ENCODE data around the gene FADD.

Gene FADD

GRCh38 chr11:70201882-70202861 lies 924 bp upstream of the FADD start:
- no peak for TF ChIP-seq ZFX (IDR thresholded peaks at IDR 0.05)
- TF ChIP-seq, protein P1, sequence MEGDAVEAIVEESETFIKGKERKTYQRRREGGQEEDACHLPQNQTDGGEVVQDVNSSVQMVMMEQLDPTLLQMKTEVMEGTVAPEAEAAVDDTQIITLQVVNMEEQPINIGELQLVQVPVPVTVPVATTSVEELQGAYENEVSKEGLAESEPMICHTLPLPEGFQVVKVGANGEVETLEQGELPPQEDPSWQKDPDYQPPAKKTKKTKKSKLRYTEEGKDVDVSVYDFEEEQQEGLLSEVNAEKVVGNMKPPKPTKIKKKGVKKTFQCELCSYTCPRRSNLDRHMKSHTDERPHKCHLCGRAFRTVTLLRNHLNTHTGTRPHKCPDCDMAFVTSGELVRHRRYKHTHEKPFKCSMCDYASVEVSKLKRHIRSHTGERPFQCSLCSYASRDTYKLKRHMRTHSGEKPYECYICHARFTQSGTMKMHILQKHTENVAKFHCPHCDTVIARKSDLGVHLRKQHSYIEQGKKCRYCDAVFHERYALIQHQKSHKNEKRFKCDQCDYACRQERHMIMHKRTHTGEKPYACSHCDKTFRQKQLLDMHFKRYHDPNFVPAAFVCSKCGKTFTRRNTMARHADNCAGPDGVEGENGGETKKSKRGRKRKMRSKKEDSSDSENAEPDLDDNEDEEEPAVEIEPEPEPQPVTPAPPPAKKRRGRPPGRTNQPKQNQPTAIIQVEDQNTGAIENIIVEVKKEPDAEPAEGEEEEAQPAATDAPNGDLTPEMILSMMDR (conservative IDR thresholded peaks at IDR 0.05): no peak
- peak overlapping the region; percentile 97 for H3K27ac ChIP-seq

- peak overlapping the region; percentile 97 for H3K27ac ChIP-seq
Measured at GRCh38 chr11:70203751-70204465, 812 bp downstream of the FADD start.

GRCh38 chr11:70204466-70204799 lies 1.3 kb downstream of the FADD start:
- TF ChIP-seq, protein P1 (conservative IDR thresholded peaks at IDR 0.05): no peak
- no peak for TF ChIP-seq ZFX (IDR thresholded peaks at IDR 0.05)
- H3K27ac ChIP-seq: peak overlapping the region; percentile 97

More at GRCh38 chr11:70203751-70204465, 812 bp downstream of the FADD start:
- TF ChIP-seq, protein P1 (conservative IDR thresholded peaks at IDR 0.05): no peak
- peak; percentile 58; the same call in 1 of the 2 replicates for TF ChIP-seq ZFX (IDR thresholded peaks at IDR 0.05)

DNA sequence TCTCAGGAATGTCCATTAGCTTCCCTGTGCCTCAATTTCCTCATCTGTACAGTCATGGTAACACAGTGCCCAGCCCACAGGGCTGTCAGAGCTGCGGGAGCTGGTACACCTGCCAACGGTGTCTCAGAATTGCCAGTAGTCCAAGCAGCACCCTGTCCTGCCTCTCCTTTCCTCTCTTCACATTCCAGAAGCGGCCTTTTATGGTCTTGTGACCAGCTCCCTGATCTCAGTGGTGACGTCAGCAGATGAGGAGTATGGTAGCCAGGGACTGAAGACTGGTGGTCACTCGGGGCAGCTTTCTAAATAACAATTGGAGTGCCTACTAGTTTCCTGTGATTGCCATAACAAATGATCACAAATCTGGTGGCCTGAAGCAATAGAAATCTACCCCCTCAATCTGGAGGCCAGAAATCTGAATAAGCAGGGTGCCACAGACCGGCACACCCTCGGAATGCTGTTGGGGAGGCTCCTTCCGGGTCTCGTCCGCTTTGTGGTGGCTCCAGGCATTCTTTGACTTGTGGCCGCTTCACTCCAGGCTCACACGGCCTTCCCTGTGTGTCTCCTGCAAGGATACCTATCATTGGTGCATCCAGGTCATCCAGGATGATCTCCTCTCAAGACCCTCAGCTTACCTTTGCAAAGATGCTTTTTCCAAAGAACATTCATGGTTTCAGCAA lies 2.1 kb downstream of the FADD start:
- H3K27ac ChIP-seq: no peak overlapping the region; the same call in 1 of the 2 replicates
- TF ChIP-seq, protein P1 (conservative IDR thresholded peaks at IDR 0.05): no peak
- no peak for TF ChIP-seq ZFX (IDR thresholded peaks at IDR 0.05)

- no peak overlapping the region for H3K27ac ChIP-seq
- TF ChIP-seq, protein P1 (conservative IDR thresholded peaks at IDR 0.05): no peak
- TF ChIP-seq ZFX (IDR thresholded peaks at IDR 0.05): no peak
Measured at GRCh38 chr11:70205766-70206165, 2.7 kb downstream of the FADD start.

DNA sequence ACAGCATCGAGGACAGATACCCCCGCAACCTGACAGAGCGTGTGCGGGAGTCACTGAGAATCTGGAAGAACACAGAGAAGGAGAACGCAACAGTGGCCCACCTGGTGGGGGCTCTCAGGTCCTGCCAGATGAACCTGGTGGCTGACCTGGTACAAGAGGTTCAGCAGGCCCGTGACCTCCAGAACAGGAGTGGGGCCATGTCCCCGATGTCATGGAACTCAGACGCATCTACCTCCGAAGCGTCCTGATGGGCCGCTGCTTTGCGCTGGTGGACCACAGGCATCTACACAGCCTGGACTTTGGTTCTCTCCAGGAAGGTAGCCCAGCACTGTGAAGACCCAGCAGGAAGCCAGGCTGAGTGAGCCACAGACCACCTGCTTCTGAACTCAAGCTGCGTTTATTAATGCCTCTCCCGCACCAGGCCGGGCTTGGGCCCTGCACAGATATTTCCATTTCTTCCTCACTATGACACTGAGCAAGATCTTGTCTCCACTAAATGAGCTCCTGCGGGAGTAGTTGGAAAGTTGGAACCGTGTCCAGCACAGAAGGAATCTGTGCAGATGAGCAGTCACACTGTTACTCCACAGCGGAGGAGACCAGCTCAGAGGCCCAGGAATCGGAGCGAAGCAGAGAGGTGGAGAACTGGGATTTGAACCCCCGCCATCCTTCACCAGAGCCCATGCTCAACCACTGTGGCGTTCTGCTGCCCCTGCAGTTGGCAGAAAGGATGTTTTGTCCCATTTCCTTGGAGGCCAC lies 3.3 kb downstream of the FADD start:
- TF ChIP-seq ZFX (IDR thresholded peaks at IDR 0.05): no peak
- TF ChIP-seq, protein P1 (conservative IDR thresholded peaks at IDR 0.05): no peak
- no peak overlapping the region for H3K27ac ChIP-seq

Measured in C4-2B (cell line).